SK-N-SH (cell line): ENCODE data around the gene RCAN3.

Experiments used
- SMC3 ChIP-seq: IDR thresholded peaks from 2 replicates; pipeline ENCODE4 v1.6.1; 2012; ENCODE audit warnings: low read depth, low read length, improper control_type of control experiment
- TAF1 ChIP-seq: IDR thresholded peaks from 2 replicates; pipeline ENCODE4 v1.6.1; 2012; ENCODE audit warnings: low read depth, mild to moderate bottlenecking, low read length, moderate library complexity, borderline replicate concordance
- TF ChIP-seq, protein P1 (sequence below): fragments of 200-600 bp; sonication (generic); IDR thresholded peaks from 2 replicates; pipeline ENCODE4 v1.6.1; 2017; ENCODE audit warnings: antibody characterized with exemption, mild to moderate bottlenecking, moderate library complexity
- TF ChIP-seq, protein P2 (sequence below): IDR thresholded peaks from 2 replicates; pipeline ENCODE4 v1.4.0; 2012; ENCODE audit warnings: low read depth

DNA sequence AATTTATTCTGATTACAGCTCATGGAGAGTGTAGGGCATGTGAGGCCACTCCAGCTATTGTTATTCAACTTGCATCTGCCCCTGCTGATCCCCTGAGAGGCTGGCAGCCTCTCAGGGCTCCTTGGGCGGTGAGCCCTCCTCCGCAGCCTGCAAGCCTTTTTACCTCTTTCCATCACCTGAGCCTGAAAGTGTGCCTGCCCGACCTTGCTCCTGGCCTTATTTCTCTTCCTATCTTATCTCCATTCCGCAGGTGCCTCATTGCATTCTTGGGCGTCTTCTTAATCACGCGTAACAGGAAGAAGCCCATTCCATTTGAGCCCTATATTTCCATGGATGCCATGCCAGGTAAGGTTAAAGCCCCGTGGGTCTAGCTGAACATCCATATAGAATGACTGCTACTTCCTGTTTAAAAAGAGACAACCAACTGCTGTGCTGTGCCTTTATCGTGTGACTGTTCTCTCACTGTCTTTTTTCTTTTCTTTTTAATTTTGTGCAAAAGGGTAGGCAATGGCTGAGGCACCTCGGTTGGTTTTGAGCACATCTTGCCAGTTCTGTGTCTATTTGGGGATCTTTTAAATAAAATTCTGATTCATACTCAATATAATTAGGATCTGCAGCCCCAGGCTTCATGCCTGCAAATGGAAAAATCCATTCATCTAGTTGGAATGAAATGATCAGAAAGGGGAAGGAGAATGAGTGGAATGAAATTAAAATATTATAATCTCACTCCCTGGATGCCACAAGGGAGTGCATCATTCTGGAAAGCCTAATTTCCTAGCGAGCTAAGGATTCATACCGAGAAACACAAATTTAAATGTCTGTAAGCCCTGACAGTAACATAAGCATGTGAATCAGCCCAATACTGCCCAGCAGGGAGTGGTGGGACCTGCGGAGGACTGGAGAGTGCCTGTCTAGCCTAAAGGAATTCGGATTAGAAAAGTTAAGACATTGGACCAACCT, 38.6 kb upstream of the RCAN3 start:
- TF ChIP-seq TAF1 (no peak), SMC3 (no peak)
- TF ChIP-seq, protein P1, sequence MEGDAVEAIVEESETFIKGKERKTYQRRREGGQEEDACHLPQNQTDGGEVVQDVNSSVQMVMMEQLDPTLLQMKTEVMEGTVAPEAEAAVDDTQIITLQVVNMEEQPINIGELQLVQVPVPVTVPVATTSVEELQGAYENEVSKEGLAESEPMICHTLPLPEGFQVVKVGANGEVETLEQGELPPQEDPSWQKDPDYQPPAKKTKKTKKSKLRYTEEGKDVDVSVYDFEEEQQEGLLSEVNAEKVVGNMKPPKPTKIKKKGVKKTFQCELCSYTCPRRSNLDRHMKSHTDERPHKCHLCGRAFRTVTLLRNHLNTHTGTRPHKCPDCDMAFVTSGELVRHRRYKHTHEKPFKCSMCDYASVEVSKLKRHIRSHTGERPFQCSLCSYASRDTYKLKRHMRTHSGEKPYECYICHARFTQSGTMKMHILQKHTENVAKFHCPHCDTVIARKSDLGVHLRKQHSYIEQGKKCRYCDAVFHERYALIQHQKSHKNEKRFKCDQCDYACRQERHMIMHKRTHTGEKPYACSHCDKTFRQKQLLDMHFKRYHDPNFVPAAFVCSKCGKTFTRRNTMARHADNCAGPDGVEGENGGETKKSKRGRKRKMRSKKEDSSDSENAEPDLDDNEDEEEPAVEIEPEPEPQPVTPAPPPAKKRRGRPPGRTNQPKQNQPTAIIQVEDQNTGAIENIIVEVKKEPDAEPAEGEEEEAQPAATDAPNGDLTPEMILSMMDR = no peak
- TF ChIP-seq, protein P2, sequence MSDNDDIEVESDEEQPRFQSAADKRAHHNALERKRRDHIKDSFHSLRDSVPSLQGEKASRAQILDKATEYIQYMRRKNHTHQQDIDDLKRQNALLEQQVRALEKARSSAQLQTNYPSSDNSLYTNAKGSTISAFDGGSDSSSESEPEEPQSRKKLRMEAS = no peak
